Measurements from ENCODE around the gene GRAMD1A.

The GRAMD1A gene

DNA sequence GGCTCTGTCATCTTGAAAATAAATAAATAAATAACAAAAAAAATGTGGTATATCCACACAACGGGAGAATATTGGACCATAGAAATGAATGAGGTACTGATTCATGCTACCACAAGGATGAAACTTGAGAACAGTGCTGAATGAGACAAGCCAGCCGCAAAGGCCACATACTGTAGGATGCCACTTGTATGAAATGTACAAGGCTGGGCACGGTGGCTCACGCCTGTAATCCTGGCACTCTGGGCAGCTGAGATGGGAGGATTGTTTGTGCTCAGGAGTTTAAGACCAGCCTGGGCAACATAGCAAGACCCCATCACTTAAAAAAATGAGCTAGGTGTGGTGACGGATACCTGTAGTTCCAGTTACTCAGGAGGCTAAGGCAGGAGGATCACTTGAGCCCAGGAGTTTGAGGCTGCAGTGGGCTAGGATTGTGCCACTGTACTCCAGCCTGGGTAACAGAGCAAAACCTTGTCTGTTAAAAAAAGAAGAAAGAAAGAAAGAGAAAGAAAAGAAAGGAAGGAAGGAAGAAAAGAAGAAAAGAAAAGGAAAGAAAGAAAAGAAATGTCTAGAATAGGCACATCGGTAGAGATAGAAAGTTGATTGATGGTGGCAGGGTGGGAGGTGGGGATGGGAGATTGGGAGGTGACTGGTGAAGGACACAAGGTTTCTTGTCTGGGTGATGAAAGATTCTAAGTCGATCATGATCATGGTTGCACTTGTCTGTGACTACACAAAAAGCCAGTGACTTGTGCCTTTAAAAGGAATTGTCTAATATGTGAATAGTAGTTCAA, 61.7 kb downstream of the GRAMD1A start:
- no peak for DNase-seq (ENCODE audit: low read depth, low spot score)
- Histone ChIP-seq H3K4me3 (ENCODE audit: insufficient read length, low read depth) (no peak overlapping the region), H3K9me3 (ENCODE audit: insufficient read depth, low read length) (no peaks in the 10 kb centered on the region), H3K9ac (ENCODE audit: insufficient read length, low read depth) (no peak overlapping the region), H3K4me1 (ENCODE audit: insufficient read depth, insufficient read length) (no peaks in the 10 kb centered on the region), H3K27me3 (ENCODE audit: insufficient read depth, insufficient read length) (no peaks in the 10 kb centered on the region), H3K36me3 (ENCODE audit: insufficient read depth, insufficient read length, low read length) (no peaks in the 10 kb centered on the region)
- TF ChIP-seq SUZ12 (IDR thresholded peaks at IDR 0.05; ENCODE audit: extremely low read depth, insufficient read depth, insufficient read length) (no peak), YY1 (IDR thresholded peaks at IDR 0.05; ENCODE audit: insufficient read depth, insufficient read length) (no peak), ZNF274 (IDR thresholded peaks at IDR 0.05; ENCODE audit: low read depth, low read length) (no peak)

GRCh38 chr19:35062942-35063341, 62.8 kb downstream of the GRAMD1A start:
- Histone ChIP-seq H3K4me3 (ENCODE audit: insufficient read length, low read depth) (no peak overlapping the region), H3K9ac (ENCODE audit: insufficient read length, low read depth) (no peak overlapping the region), H3K4me1 (ENCODE audit: insufficient read depth, insufficient read length) (no peaks in the 10 kb centered on the region), H3K27me3 (ENCODE audit: insufficient read depth, insufficient read length) (no peaks in the 10 kb centered on the region), H3K9me3 (ENCODE audit: insufficient read depth, low read length) (no peaks in the 10 kb centered on the region), H3K36me3 (ENCODE audit: insufficient read depth, insufficient read length, low read length) (no peaks in the 10 kb centered on the region)
- DNase-seq (ENCODE audit: low read depth, low spot score): no peak
- TF ChIP-seq YY1 (IDR thresholded peaks at IDR 0.05; ENCODE audit: insufficient read depth, insufficient read length) (no peak), ZNF274 (IDR thresholded peaks at IDR 0.05; ENCODE audit: low read depth, low read length) (no peak), SUZ12 (IDR thresholded peaks at IDR 0.05; ENCODE audit: extremely low read depth, insufficient read depth, insufficient read length) (no peak)

- DNase-seq (ENCODE audit: low read depth, low spot score): no peak
- no peak overlapping the region for H3K4me3 ChIP-seq (ENCODE audit: insufficient read length, low read depth)
- no peaks in the 10 kb centered on the region for H3K36me3 ChIP-seq (ENCODE audit: insufficient read depth, insufficient read length, low read length)
- no peaks in the 10 kb centered on the region for H3K4me1 ChIP-seq (ENCODE audit: insufficient read depth, insufficient read length)
- TF ChIP-seq ZNF274 (IDR thresholded peaks at IDR 0.05; ENCODE audit: low read depth, low read length) (no peak), SUZ12 (IDR thresholded peaks at IDR 0.05; ENCODE audit: extremely low read depth, insufficient read depth, insufficient read length) (no peak)
- no peak overlapping the region for H3K9ac ChIP-seq (ENCODE audit: insufficient read length, low read depth)
- no peaks in the 10 kb centered on the region for H3K9me3 ChIP-seq (ENCODE audit: insufficient read depth, low read length)
- H3K27me3 ChIP-seq (ENCODE audit: insufficient read depth, insufficient read length): no peaks in the 10 kb centered on the region
Observed at GRCh38 chr19:35063940-35064818, 64.1 kb downstream of the GRAMD1A start.

- no peak overlapping the region for H3K4me3 ChIP-seq (ENCODE audit: insufficient read length, low read depth)
- H3K27me3 ChIP-seq (ENCODE audit: insufficient read depth, insufficient read length): no peaks in the 10 kb centered on the region
- H3K4me1 ChIP-seq (ENCODE audit: insufficient read depth, insufficient read length): no peaks in the 10 kb centered on the region
- H3K9ac ChIP-seq (ENCODE audit: insufficient read length, low read depth): no peak overlapping the region
- no peaks in the 10 kb centered on the region for H3K36me3 ChIP-seq (ENCODE audit: insufficient read depth, insufficient read length, low read length)
- 0 out of 2 replicates have a peak, but pooled peaks cover 3% of the 10 kb centered on the region for H3K9me3 ChIP-seq (ENCODE audit: insufficient read depth, low read length)
- no peak for DNase-seq (ENCODE audit: low read depth, low spot score)
- no peak for TF ChIP-seq SUZ12 (IDR thresholded peaks at IDR 0.05; ENCODE audit: extremely low read depth, insufficient read depth, insufficient read length)
- TF ChIP-seq ZNF274 (IDR thresholded peaks at IDR 0.05; ENCODE audit: low read depth, low read length): no peak
- TF ChIP-seq YY1 (IDR thresholded peaks at IDR 0.05; ENCODE audit: insufficient read depth, insufficient read length): no peak
Observed at GRCh38 chr19:35065574-35065973, 65.5 kb downstream of the GRAMD1A start.

DNA sequence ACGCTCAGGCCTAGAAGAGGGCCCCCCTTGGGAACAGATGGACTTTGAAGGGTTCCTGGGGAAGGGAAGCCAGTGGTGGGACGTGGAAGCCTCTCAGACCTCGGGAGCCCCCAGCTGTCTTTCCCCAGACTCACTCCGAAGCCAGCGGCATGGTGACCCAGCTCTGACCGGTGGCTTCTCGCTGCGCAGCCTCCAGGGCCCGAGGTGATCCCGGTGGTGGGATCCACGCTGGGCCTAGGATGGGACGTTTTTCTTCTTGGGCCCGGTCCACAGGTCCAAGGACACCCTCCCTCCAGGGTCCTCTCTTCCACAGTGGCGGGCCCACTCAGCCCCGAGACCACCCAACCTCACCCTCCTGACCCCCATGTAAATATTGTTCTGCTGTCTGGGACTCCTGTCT, 66.0 kb downstream of the GRAMD1A start:
- DNase-seq (ENCODE audit: low read depth, low spot score): no peak
- Histone ChIP-seq H3K4me3 (ENCODE audit: insufficient read length, low read depth) (no peak overlapping the region), H3K36me3 (ENCODE audit: insufficient read depth, insufficient read length, low read length) (no peaks in the 10 kb centered on the region), H3K9ac (ENCODE audit: insufficient read length, low read depth) (no peak overlapping the region), H3K4me1 (ENCODE audit: insufficient read depth, insufficient read length) (no peaks in the 10 kb centered on the region), H3K27me3 (ENCODE audit: insufficient read depth, insufficient read length) (no peaks in the 10 kb centered on the region), H3K9me3 (ENCODE audit: insufficient read depth, low read length) (0 out of 2 replicates have a peak, but pooled peaks cover 4% of the 10 kb centered on the region)
- no peak for TF ChIP-seq YY1 (IDR thresholded peaks at IDR 0.05; ENCODE audit: insufficient read depth, insufficient read length)
- TF ChIP-seq SUZ12 (IDR thresholded peaks at IDR 0.05; ENCODE audit: extremely low read depth, insufficient read depth, insufficient read length): no peak
- TF ChIP-seq ZNF274 (IDR thresholded peaks at IDR 0.05; ENCODE audit: low read depth, low read length): no peak

DNA sequence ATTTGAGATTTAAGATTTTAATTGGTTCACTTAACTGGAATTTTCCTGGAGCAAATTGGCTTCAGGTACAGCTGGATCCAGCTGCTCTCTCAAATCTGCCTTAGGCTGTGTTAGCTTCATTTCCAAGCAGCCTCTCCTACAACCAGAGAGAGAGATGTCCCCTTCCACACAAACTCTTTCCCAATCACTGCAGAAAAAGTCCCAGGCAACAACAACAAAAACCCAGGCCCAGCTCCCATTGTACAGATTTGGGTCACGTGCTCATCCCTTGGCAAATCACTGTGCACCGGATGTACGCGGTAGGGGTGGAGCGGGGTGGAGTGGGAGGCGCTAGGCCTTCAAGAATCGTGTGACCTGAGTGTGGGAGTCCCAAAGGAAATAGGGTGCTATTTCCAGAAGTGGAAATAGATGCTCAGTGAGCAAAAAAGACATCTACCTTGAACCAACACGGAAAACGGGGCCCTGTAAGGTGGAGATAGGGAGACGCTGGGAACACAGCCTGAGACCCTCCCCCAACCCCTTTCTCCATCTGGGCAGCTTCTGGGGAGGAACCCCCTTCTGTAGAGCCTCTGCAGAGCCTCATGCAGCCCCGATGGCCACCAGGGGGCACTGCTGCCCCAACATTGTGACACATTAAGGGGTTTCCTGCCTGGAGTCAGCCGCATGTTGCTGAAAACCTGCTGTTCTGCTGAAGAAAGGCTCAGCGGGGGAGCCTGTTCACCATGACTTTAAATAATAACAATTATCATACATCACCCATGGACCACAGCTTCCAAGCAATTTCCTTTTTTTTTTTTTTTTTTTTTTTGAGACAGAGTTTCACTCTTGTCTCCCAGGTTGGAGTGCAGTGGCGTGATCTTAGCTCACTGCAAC, 66.8 kb downstream of the GRAMD1A start:
- Histone ChIP-seq H3K4me1 (ENCODE audit: insufficient read depth, insufficient read length) (no peaks in the 10 kb centered on the region), H3K27me3 (ENCODE audit: insufficient read depth, insufficient read length) (no peaks in the 10 kb centered on the region), H3K9ac (ENCODE audit: insufficient read length, low read depth) (no peak overlapping the region), H3K4me3 (ENCODE audit: insufficient read length, low read depth) (no peak overlapping the region), H3K36me3 (ENCODE audit: insufficient read depth, insufficient read length, low read length) (no peaks in the 10 kb centered on the region), H3K9me3 (ENCODE audit: insufficient read depth, low read length) (0 out of 2 replicates have a peak, but pooled peaks cover 4% of the 10 kb centered on the region)
- DNase-seq (ENCODE audit: low read depth, low spot score): peak; percentile 80
- no peak for TF ChIP-seq SUZ12 (IDR thresholded peaks at IDR 0.05; ENCODE audit: extremely low read depth, insufficient read depth, insufficient read length)
- no peak for TF ChIP-seq ZNF274 (IDR thresholded peaks at IDR 0.05; ENCODE audit: low read depth, low read length)
- no peak for TF ChIP-seq YY1 (IDR thresholded peaks at IDR 0.05; ENCODE audit: insufficient read depth, insufficient read length)
